GM23338 (cell line): ENCODE results near the gene CTNNA3. TPM values are rescaled to one million over a fixed set of nuclear protein-coding genes. Genes with fewer than 3 reads are reported as not detected.

Experiments used
- ATAC-seq: fragments of 200-7000 bp; cut with Tn5 transposase; 3 replicates; pipeline ENCODE4 v1.9.1; 2020
- DNase-seq: peaks from one replicate; pipeline ENCODE4 v3.0.0-alpha.2; 2015; ENCODE audit warnings: low spot score
- H2AFZ ChIP-seq: fragments of 200-600 bp; sonication (generic); 2 replicates; pipeline ENCODE4 v1.8.0; 2016; ENCODE audit warnings: antibody characterized with exemption, mild to moderate bottlenecking, moderate library complexity
- H3F3A ChIP-seq: fragments of 200-600 bp; sonication (generic); replicated peaks from 2 replicates; pipeline ENCODE4 v1.8.0; 2017; ENCODE audit warnings: antibody characterized with exemption, mixed run types, low read depth
- H3K27ac ChIP-seq: fragments of 200-600 bp; sonication (generic); 2 replicates; pipeline ENCODE4 v1.6.1; 2016; ENCODE audit warnings: low read depth
- H3K27me3 ChIP-seq: fragments of 200-600 bp; sonication (generic); 2 replicates; pipeline ENCODE4 v1.8.0; 2016; ENCODE audit warnings: mild to moderate bottlenecking, mixed run types, moderate library complexity; ENCODE audit not compliant: insufficient read depth
- H3K36me3 ChIP-seq: fragments of 200-600 bp; sonication (generic); 2 replicates; pipeline ENCODE4 v1.8.0; 2016; ENCODE audit warnings: mild to moderate bottlenecking; ENCODE audit not compliant: insufficient read depth
- H3K4me1 ChIP-seq: fragments of 200-600 bp; sonication (generic); 2 replicates; pipeline ENCODE4 v1.8.0; 2016; ENCODE audit warnings: mild to moderate bottlenecking, moderate library complexity; ENCODE audit not compliant: insufficient read depth
- H3K4me2 ChIP-seq: fragments of 200-600 bp; sonication (generic); 2 replicates; pipeline ENCODE4 v1.7.1; 2017; ENCODE audit warnings: mixed run types
- H3K4me3 ChIP-seq: fragments of 200-600 bp; sonication (generic); 2 replicates; pipeline ENCODE4 v1.6.1; 2016; ENCODE audit warnings: mixed run types
- H3K79me2 ChIP-seq: fragments of 200-600 bp; sonication (generic); replicated peaks from 2 replicates; pipeline ENCODE4 v1.8.0; 2017; ENCODE audit warnings: mild to moderate bottlenecking; ENCODE audit not compliant: insufficient read depth
- H3K9me2 ChIP-seq: fragments of 200-600 bp; sonication (generic); 2 replicates; pipeline ENCODE4 v1.8.0; 2017; ENCODE audit not compliant: insufficient read depth
- H4K20me1 ChIP-seq: fragments of 200-600 bp; sonication (generic); replicated peaks from 2 replicates; pipeline ENCODE4 v1.8.0; 2017; ENCODE audit warnings: mild to moderate bottlenecking; ENCODE audit not compliant: insufficient read depth
- H3K27ac Mint-ChIP-seq: 2 replicates; pipeline ENCODE4 v1.8.0; 2020; ENCODE audit warnings: inconsistent platforms, mild to moderate bottlenecking, moderate library complexity, mixed read lengths
- H3K27me3 Mint-ChIP-seq: 3 replicates; pipeline ENCODE4 v1.8.0; 2022; ENCODE audit warnings: low read depth, mild to moderate bottlenecking, moderate library complexity, mixed read lengths, inconsistent platforms; ENCODE audit not compliant: insufficient read depth, poor library complexity
- H3K36me3 Mint-ChIP-seq: 3 replicates; pipeline ENCODE4 v1.8.0; 2021; ENCODE audit warnings: low read depth, mild to moderate bottlenecking, inconsistent platforms, moderate library complexity, mixed read lengths
- H3K4me1 Mint-ChIP-seq: 3 replicates; pipeline ENCODE4 v1.8.0; 2020; ENCODE audit warnings: mild to moderate bottlenecking, inconsistent platforms, mixed read lengths
- H3K4me3 Mint-ChIP-seq: 3 replicates; pipeline ENCODE4 v1.8.0; 2021; ENCODE audit warnings: moderate library complexity, mild to moderate bottlenecking, inconsistent platforms, mixed read lengths
- H3K9me3 Mint-ChIP-seq: 3 replicates; pipeline ENCODE4 v1.8.0; 2020; ENCODE audit warnings: moderate library complexity, mild to moderate bottlenecking, inconsistent platforms, mixed read lengths
- CREB1 ChIP-seq: fragments of 250-450 bp; sonication (Bioruptor Pico); IDR thresholded peaks from 2 replicates; pipeline ENCODE4 v1.5.0; 2020; ENCODE audit warnings: low read depth, mild to moderate bottlenecking, moderate library complexity
- EZH2 ChIP-seq: fragments of 200-600 bp; sonication (generic); IDR thresholded peaks from one replicate; pipeline ENCODE4 v1.8.0; 2017; ENCODE audit warnings: antibody characterized with exemption, mild to moderate bottlenecking, low read depth; ENCODE audit not compliant: unreplicated experiment
- EZH2phosphoT487 ChIP-seq: fragments of 200-600 bp; sonication (generic); IDR thresholded peaks from one replicate; pipeline ENCODE4 v1.8.1; 2018; ENCODE audit warnings: antibody characterized with exemption; ENCODE audit not compliant: unreplicated experiment
- JUNB ChIP-seq: IDR thresholded peaks from one replicate; pipeline ENCODE4 v1.6.1; 2016; ENCODE audit warnings: antibody characterized with exemption; ENCODE audit not compliant: unreplicated experiment
- NANOG ChIP-seq: IDR thresholded peaks from 2 replicates; pipeline ENCODE4 v1.6.1; 2016; ENCODE audit warnings: antibody characterized with exemption, borderline replicate concordance
- POLR2AphosphoS5 ChIP-seq: IDR thresholded peaks from 2 replicates; pipeline ENCODE4 v1.6.1; 2016; ENCODE audit warnings: antibody characterized with exemption, low read depth
- STAT1 ChIP-seq: IDR thresholded peaks from one replicate; pipeline ENCODE4 v1.6.1; 2016; ENCODE audit warnings: antibody characterized with exemption; ENCODE audit not compliant: unreplicated experiment
- ZNF114 ChIP-seq: fragments of 250-450 bp; sonication (Bioruptor Pico); IDR thresholded peaks from 2 replicates; pipeline ENCODE4 v1.5.0; 2020; ENCODE audit warnings: mild to moderate bottlenecking, moderate library complexity
- ZNF331 ChIP-seq: fragments of 250-450 bp; sonication (Bioruptor Pico); IDR thresholded peaks from 2 replicates; pipeline ENCODE4 v1.5.0; 2020; ENCODE audit warnings: low read depth, mild to moderate bottlenecking, moderate library complexity
- polyA plus RNA-seq: library from polyadenylated mRNA; unstranded; fragments of >200 nt; fragmentation: Nextera tagmentation; extraction: Ambion mirVana; gene quantifications from 2 replicates; pipeline ENCODE4 v1.2.1, GENCODE V29; 2016
- total RNA-seq: library from RNA; depleted of rRNA; stranded (reverse); fragments of >200 nt; shearing (Covaris generic); gene quantifications from 2 replicates; pipeline ENCODE4 v1.2.3, GENCODE V29; 2014
- TF ChIP-seq, protein P1 (sequence below): fragments of 250-450 bp; sonication (Bioruptor Pico); IDR thresholded peaks from 2 replicates; pipeline ENCODE4 v1.5.0; 2020; ENCODE audit warnings: mild to moderate bottlenecking, moderate library complexity
- TF ChIP-seq, protein P2 (sequence below): IDR thresholded peaks from 2 replicates; pipeline ENCODE4 v1.6.1; 2016; ENCODE audit warnings: antibody characterized with exemption
- TF ChIP-seq, protein P3 (sequence below), 2 experiments: fragments of 200-600 bp in 1 of 2; sonication (generic) in 1 of 2; conservative IDR thresholded peaks; 2 replicates each; pipeline versions ENCODE4 v1.5.1 to v1.6.1; 2016 to 2017; ENCODE audit warnings: antibody characterized with exemption in 2 of 2, low read depth in 2 of 2, mild to moderate bottlenecking in 2 of 2, moderate library complexity in 1 of 2
- TF ChIP-seq, protein P4 (sequence below): IDR thresholded peaks from one replicate; pipeline ENCODE4 v1.6.1; 2018; ENCODE audit warnings: antibody characterized with exemption; ENCODE audit not compliant: unreplicated experiment

CTNNA3 gene
- total and polyA plus RNA-seq, 2 experiments from 2014 or later = 0.71 to 3.3 TPM

DNA sequence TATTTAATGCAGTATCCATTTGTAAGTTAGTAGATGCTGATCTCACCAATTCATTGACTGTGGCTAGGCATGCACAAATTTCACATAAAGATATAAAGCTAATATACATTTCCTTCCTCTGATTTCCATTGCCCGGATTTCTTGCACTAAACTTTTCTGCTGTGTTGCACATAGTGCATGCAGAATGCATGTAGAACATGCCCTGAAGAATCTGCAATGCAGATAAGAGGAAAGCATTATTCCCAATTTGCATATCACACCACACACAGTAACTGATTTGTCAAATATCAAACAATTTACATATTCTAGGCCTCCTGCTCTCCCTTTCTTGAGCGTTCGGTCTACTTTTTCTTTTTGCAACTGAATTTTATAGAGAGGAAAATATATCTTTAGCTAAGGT is 646.0 kb downstream of the CTNNA3 start:
- no peak for ATAC-seq
- no peaks in the 10 kb centered on the region for H3K4me1 ChIP-seq
- no peak overlapping the region for H3K4me3 Mint-ChIP-seq
- no peaks in the 10 kb centered on the region for H3K36me3 Mint-ChIP-seq
- H4K20me1 ChIP-seq = no peaks in the 10 kb centered on the region
- no peaks in the 10 kb centered on the region for H3K27me3 ChIP-seq
- H3K27me3 Mint-ChIP-seq = no peaks in the 10 kb centered on the region
- no peaks in the 10 kb centered on the region for H3K36me3 ChIP-seq
- no peaks in the 10 kb centered on the region for H3K9me3 Mint-ChIP-seq
- no peaks in the 10 kb centered on the region for H3K79me2 ChIP-seq
- no peak overlapping the region for H3K4me2 ChIP-seq
- H3K9me2 ChIP-seq = no peaks in the 10 kb centered on the region
- no peak overlapping the region for H3K4me3 ChIP-seq
- TF ChIP-seq EZH2 (no peak), ZNF331 (CRISPR knock-in tag) (no peak), NANOG (no peak), POLR2AphosphoS5 (no peak), JUNB (no peak), EZH2phosphoT487 (no peak), STAT1 (no peak), ZNF114 (no peak), CREB1 (CRISPR knock-in tag) (no peak)
- TF ChIP-seq, protein P1, sequence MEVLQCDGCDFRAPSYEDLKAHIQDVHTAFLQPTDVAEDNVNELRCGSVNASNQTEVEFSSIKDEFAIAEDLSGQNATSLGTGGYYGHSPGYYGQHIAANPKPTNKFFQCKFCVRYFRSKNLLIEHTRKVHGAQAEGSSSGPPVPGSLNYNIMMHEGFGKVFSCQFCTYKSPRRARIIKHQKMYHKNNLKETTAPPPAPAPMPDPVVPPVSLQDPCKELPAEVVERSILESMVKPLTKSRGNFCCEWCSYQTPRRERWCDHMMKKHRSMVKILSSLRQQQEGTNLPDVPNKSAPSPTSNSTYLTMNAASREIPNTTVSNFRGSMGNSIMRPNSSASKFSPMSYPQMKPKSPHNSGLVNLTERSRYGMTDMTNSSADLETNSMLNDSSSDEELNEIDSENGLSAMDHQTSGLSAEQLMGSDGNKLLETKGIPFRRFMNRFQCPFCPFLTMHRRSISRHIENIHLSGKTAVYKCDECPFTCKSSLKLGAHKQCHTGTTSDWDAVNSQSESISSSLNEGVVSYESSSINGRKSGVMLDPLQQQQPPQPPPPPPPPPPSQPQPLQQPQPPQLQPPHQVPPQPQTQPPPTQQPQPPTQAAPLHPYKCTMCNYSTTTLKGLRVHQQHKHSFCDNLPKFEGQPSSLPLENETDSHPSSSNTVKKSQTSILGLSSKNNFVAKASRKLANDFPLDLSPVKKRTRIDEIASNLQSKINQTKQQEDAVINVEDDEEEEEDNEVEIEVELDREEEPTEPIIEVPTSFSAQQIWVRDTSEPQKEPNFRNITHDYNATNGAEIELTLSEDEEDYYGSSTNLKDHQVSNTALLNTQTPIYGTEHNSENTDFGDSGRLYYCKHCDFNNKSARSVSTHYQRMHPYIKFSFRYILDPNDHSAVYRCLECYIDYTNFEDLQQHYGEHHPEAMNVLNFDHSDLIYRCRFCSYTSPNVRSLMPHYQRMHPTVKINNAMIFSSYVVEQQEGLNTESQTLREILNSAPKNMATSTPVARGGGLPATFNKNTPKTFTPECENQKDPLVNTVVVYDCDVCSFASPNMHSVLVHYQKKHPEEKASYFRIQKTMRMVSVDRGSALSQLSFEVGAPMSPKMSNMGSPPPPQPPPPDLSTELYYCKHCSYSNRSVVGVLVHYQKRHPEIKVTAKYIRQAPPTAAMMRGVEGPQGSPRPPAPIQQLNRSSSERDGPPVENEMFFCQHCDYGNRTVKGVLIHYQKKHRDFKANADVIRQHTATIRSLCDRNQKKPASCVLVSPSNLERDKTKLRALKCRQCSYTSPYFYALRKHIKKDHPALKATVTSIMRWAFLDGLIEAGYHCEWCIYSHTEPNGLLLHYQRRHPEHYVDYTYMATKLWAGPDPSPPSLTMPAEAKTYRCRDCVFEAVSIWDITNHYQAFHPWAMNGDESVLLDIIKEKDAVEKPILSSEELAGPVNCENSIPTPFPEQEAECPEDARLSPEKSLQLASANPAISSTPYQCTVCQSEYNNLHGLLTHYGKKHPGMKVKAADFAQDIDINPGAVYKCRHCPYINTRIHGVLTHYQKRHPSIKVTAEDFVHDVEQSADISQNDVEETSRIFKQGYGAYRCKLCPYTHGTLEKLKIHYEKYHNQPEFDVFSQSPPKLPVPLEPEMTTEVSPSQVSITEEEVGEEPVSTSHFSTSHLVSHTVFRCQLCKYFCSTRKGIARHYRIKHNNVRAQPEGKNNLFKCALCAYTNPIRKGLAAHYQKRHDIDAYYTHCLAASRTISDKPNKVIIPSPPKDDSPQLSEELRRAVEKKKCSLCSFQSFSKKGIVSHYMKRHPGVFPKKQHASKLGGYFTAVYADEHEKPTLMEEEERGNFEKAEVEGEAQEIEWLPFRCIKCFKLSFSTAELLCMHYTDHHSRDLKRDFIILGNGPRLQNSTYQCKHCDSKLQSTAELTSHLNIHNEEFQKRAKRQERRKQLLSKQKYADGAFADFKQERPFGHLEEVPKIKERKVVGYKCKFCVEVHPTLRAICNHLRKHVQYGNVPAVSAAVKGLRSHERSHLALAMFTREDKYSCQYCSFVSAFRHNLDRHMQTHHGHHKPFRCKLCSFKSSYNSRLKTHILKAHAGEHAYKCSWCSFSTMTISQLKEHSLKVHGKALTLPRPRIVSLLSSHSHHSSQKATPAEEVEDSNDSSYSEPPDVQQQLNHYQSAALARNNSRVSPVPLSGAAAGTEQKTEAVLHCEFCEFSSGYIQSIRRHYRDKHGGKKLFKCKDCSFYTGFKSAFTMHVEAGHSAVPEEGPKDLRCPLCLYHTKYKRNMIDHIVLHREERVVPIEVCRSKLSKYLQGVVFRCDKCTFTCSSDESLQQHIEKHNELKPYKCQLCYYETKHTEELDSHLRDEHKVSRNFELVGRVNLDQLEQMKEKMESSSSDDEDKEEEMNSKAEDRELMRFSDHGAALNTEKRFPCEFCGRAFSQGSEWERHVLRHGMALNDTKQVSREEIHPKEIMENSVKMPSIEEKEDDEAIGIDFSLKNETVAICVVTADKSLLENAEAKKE = no peak
- TF ChIP-seq, protein P2, sequence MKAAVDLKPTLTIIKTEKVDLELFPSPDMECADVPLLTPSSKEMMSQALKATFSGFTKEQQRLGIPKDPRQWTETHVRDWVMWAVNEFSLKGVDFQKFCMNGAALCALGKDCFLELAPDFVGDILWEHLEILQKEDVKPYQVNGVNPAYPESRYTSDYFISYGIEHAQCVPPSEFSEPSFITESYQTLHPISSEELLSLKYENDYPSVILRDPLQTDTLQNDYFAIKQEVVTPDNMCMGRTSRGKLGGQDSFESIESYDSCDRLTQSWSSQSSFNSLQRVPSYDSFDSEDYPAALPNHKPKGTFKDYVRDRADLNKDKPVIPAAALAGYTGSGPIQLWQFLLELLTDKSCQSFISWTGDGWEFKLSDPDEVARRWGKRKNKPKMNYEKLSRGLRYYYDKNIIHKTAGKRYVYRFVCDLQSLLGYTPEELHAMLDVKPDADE = no peak
- TF ChIP-seq, protein P3, sequence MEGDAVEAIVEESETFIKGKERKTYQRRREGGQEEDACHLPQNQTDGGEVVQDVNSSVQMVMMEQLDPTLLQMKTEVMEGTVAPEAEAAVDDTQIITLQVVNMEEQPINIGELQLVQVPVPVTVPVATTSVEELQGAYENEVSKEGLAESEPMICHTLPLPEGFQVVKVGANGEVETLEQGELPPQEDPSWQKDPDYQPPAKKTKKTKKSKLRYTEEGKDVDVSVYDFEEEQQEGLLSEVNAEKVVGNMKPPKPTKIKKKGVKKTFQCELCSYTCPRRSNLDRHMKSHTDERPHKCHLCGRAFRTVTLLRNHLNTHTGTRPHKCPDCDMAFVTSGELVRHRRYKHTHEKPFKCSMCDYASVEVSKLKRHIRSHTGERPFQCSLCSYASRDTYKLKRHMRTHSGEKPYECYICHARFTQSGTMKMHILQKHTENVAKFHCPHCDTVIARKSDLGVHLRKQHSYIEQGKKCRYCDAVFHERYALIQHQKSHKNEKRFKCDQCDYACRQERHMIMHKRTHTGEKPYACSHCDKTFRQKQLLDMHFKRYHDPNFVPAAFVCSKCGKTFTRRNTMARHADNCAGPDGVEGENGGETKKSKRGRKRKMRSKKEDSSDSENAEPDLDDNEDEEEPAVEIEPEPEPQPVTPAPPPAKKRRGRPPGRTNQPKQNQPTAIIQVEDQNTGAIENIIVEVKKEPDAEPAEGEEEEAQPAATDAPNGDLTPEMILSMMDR (conservative IDR thresholded peaks at IDR 0.05; ENCODE audit: low read depth in 2 of 2) = no peak
- TF ChIP-seq, protein P4, sequence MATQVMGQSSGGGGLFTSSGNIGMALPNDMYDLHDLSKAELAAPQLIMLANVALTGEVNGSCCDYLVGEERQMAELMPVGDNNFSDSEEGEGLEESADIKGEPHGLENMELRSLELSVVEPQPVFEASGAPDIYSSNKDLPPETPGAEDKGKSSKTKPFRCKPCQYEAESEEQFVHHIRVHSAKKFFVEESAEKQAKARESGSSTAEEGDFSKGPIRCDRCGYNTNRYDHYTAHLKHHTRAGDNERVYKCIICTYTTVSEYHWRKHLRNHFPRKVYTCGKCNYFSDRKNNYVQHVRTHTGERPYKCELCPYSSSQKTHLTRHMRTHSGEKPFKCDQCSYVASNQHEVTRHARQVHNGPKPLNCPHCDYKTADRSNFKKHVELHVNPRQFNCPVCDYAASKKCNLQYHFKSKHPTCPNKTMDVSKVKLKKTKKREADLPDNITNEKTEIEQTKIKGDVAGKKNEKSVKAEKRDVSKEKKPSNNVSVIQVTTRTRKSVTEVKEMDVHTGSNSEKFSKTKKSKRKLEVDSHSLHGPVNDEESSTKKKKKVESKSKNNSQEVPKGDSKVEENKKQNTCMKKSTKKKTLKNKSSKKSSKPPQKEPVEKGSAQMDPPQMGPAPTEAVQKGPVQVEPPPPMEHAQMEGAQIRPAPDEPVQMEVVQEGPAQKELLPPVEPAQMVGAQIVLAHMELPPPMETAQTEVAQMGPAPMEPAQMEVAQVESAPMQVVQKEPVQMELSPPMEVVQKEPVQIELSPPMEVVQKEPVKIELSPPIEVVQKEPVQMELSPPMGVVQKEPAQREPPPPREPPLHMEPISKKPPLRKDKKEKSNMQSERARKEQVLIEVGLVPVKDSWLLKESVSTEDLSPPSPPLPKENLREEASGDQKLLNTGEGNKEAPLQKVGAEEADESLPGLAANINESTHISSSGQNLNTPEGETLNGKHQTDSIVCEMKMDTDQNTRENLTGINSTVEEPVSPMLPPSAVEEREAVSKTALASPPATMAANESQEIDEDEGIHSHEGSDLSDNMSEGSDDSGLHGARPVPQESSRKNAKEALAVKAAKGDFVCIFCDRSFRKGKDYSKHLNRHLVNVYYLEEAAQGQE = no peak
- no peak overlapping the region for H3K27ac ChIP-seq
- no peak overlapping the region for H3K27ac Mint-ChIP-seq
- peaks cover 7% of the 10 kb centered on the region; the same call in 2 of the 3 replicates for H3K4me1 Mint-ChIP-seq
- DNase-seq = no peak
- no peak overlapping the region for H2AFZ ChIP-seq
- no peaks in the 10 kb centered on the region for H3F3A ChIP-seq
